Caco-2 (cell line): ENCODE data around the gene STPG1. TPM values are rescaled to one million over a fixed set of nuclear protein-coding genes. Genes with fewer than 3 reads are reported as not detected.

Source experiments
- BruUV-seq: library from RNA; stranded (reverse); fragments of 400-500 nt; replicated peaks from 2 replicates; lab custom pipeline; 2021; lab: Mats Ljungman, UMichigan
- CTCF ChIA-PET: fragments of 300-600 bp; sonication (Branson Sonifier 250); formaldehyde crosslinking; loops from one replicate; lab custom pipeline; 2022; ENCODE audit warnings: antibody characterized with exemption; lab: Charles Lee
- POLR2A ChIA-PET: fragments of 300-600 bp; sonication (Branson Sonifier 250); formaldehyde crosslinking; loops from one replicate; lab custom pipeline; 2022; ENCODE audit warnings: antibody characterized with exemption; lab: Charles Lee
- DNase-seq, 2 experiments: peaks; one replicate each; pipeline versions ENCODE4 v3.0.0 to v3.0.0-alpha.2; 2020 to 2022
- H3K27me3 ChIP-seq: replicated peaks from 2 replicates; pipeline ENCODE4 v1.6.0; 2011; ENCODE audit warnings: low read length; ENCODE audit not compliant: control insufficient read depth, insufficient read depth
- H3K36me3 ChIP-seq: 2 replicates; pipeline ENCODE4 v1.5.1; 2011; ENCODE audit warnings: low read length; ENCODE audit not compliant: control insufficient read depth, insufficient read depth
- H3K4me1 ChIP-seq: fragments of 250-450 bp; sonication (Bioruptor Pico); 2 replicates; pipeline ENCODE4 v1.5.1; 2020; ENCODE audit warnings: mild to moderate bottlenecking
- H3K4me3 ChIP-seq: 2 replicates; pipeline ENCODE4 v1.5.1; 2011; ENCODE audit warnings: low read depth, mild to moderate bottlenecking, control low read depth, low read length
- H3K9me3 ChIP-seq: fragments of 250-450 bp; sonication (Bioruptor Pico); 2 replicates; pipeline ENCODE4 v1.5.1; 2020; ENCODE audit warnings: mild to moderate bottlenecking, moderate library complexity
- H3K27ac Mint-ChIP-seq: one replicate; pipeline ENCODE4 v1.8.0; 2022; ENCODE audit warnings: mixed read lengths; ENCODE audit not compliant: unreplicated experiment
- H3K27me3 Mint-ChIP-seq: one replicate; pipeline ENCODE4 v1.8.0; 2022; ENCODE audit warnings: mixed read lengths; ENCODE audit not compliant: insufficient read depth, unreplicated experiment
- H3K36me3 Mint-ChIP-seq: one replicate; pipeline ENCODE4 v1.8.0; 2022; ENCODE audit warnings: mild to moderate bottlenecking, mixed read lengths; ENCODE audit not compliant: insufficient read depth, unreplicated experiment
- H3K4me1 Mint-ChIP-seq: one replicate; pipeline ENCODE4 v1.8.0; 2022; ENCODE audit warnings: low read depth, mixed read lengths; ENCODE audit not compliant: unreplicated experiment
- H3K4me3 Mint-ChIP-seq: one replicate; pipeline ENCODE4 v1.8.0; 2022; ENCODE audit warnings: mild to moderate bottlenecking, moderate library complexity, mixed read lengths; ENCODE audit not compliant: unreplicated experiment
- H3K9me3 Mint-ChIP-seq: one replicate; pipeline ENCODE4 v1.8.0; 2022; ENCODE audit warnings: mixed read lengths; ENCODE audit not compliant: unreplicated experiment
- CTCF ChIP-seq, 2 experiments: fragments of 200-600 bp in 1 of 2; IDR thresholded peaks; 1 replicate in 1 of 2; 2 replicates in 1 of 2; pipeline versions ENCODE4 v1.5.1 to v1.8.0; 2011 to 2022; ENCODE audit warnings: antibody characterized with exemption in 1 of 2, control low read depth in 1 of 2, inconsistent platforms in 1 of 2, low read depth in 1 of 2, low read length in 1 of 2, mild to moderate bottlenecking in 1 of 2, moderate library complexity in 1 of 2; ENCODE audit not compliant: insufficient read depth in 1 of 2, severe bottlenecking in 1 of 2, unreplicated experiment in 1 of 2
- intact Hi-C: fragments of 100-400 bp; cut with micrococcal nuclease; formaldehyde crosslinking; loops from one replicate; pipeline ENCODE4 v1.10.0; 2022; ENCODE audit not compliant: unreplicated experiment
- total RNA-seq: library from RNA; stranded (reverse); gene quantifications from 2 replicates; pipeline ENCODE4 v1.2.3, GENCODE V29; 2022

Gene STPG1
- total RNA-seq, 1 experiment from 2014 or later, result 8.6 TPM

DNA sequence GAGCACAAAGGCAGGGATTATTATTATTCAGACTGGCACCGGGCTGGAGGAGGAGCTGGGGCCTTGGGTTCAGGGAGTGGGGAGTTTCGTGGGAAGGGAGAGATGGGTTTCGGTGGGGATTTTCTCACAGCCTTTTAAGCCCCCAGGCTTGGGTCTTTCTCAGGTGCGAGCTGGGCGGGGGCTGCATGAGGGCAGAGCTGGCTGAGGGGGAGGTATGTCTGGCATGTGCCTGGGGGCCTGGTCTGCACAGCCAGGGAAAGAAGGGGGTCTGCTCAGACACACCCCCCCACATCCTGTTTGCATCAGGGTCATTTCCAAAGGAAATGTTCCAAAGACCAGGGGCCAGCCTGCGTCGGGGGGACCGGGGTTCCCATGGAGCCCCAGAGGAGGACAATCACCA lies 72.8 kb downstream of the STPG1 start:
- Mint-ChIP-seq H3K4me3 (no peak overlapping the region), H3K27me3 (no peaks in the 10 kb centered on the region), H3K9me3 (no peaks in the 10 kb centered on the region), H3K27ac (no peak overlapping the region), H3K36me3 (no peaks in the 10 kb centered on the region), H3K4me1 (no peaks in the 10 kb centered on the region)
- Histone ChIP-seq H3K4me3 (no peak overlapping the region), H3K27me3 (no peaks in the 10 kb centered on the region), H3K4me1 (no peaks in the 10 kb centered on the region), H3K9me3 (no peaks in the 10 kb centered on the region), H3K36me3 (no peaks in the 10 kb centered on the region)
- ChIA-PET CTCF (interaction anchor here (0.5 to 0.6 kb wide), 2 partner anchors 50 to 191 kb away, joined by 4 read pairs; no protein-coding TSS in a partner anchor), POLR2A (no interaction called here)
- no peak for TF ChIP-seq CTCF (IDR thresholded peaks at IDR 0.05; ENCODE audit: insufficient read depth in 1 of 2, low read depth in 1 of 2, low read length in 1 of 2, severe bottlenecking in 1 of 2, unreplicated experiment in 1 of 2)
- intact Hi-C loops, result no loop called here
- BruUV-seq, result no TSS peak
- DNase-seq, result no peak

GRCh38 chr1:24339996-24340395 lies 73.6 kb downstream of the STPG1 start:
- no peak overlapping the region for H3K4me3 Mint-ChIP-seq
- no peak for TF ChIP-seq CTCF (IDR thresholded peaks at IDR 0.05; ENCODE audit: insufficient read depth in 1 of 2, low read depth in 1 of 2, low read length in 1 of 2, severe bottlenecking in 1 of 2, unreplicated experiment in 1 of 2)
- no peaks in the 10 kb centered on the region for H3K36me3 Mint-ChIP-seq

GRCh38 chr1:24338447-24338846 lies 75.1 kb downstream of the STPG1 start:
- ChIA-PET POLR2A (no interaction called here), CTCF (no interaction called here)
- TF ChIP-seq CTCF (IDR thresholded peaks at IDR 0.05; ENCODE audit: insufficient read depth in 1 of 2, low read depth in 1 of 2, low read length in 1 of 2, severe bottlenecking in 1 of 2, unreplicated experiment in 1 of 2), result no peak
- Histone ChIP-seq H3K4me3 (no peak overlapping the region), H3K27me3 (no peaks in the 10 kb centered on the region), H3K9me3 (no peaks in the 10 kb centered on the region), H3K36me3 (no peaks in the 10 kb centered on the region), H3K4me1 (no peaks in the 10 kb centered on the region)
- no peak overlapping the region for H3K4me3 Mint-ChIP-seq
- H3K4me1 Mint-ChIP-seq, result no peaks in the 10 kb centered on the region
- BruUV-seq, result no TSS peak
- H3K27me3 Mint-ChIP-seq, result no peaks in the 10 kb centered on the region
- DNase-seq, result no peak
- no peak overlapping the region for H3K27ac Mint-ChIP-seq
- intact Hi-C loops, result no loop called here
- H3K36me3 Mint-ChIP-seq, result no peaks in the 10 kb centered on the region
- no peaks in the 10 kb centered on the region for H3K9me3 Mint-ChIP-seq

More at GRCh38 chr1:24339996-24340395, 73.6 kb downstream of the STPG1 start:
- ChIA-PET POLR2A (no interaction called here), CTCF (interaction anchor here (0.6 kb wide), 1 partner anchor 190 kb away, joined by 4 read pairs; no protein-coding TSS in a partner anchor)
- Mint-ChIP-seq H3K27me3 (no peaks in the 10 kb centered on the region), H3K4me1 (no peaks in the 10 kb centered on the region), H3K27ac (no peak overlapping the region), H3K9me3 (no peaks in the 10 kb centered on the region)
- no peaks in the 10 kb centered on the region for H3K27me3 ChIP-seq
- H3K4me3 ChIP-seq, result no peak overlapping the region
- H3K9me3 ChIP-seq, result no peaks in the 10 kb centered on the region
- no peak for DNase-seq
- H3K4me1 ChIP-seq, result no peaks in the 10 kb centered on the region
- no peaks in the 10 kb centered on the region for H3K36me3 ChIP-seq
- BruUV-seq, result no TSS peak
- intact Hi-C loops, result no loop called here
